GM18868 (cell line): ENCODE results near the gene SKAP2.

Experiments
- ATAC-seq: cut with Tn5 transposase; IDR thresholded peaks from one replicate; pipeline ENCODE4 v1.9.1; 2021; ENCODE audit warnings: mild to moderate bottlenecking, moderate library complexity; ENCODE audit not compliant: unreplicated experiment

SKAP2 gene

DNA sequence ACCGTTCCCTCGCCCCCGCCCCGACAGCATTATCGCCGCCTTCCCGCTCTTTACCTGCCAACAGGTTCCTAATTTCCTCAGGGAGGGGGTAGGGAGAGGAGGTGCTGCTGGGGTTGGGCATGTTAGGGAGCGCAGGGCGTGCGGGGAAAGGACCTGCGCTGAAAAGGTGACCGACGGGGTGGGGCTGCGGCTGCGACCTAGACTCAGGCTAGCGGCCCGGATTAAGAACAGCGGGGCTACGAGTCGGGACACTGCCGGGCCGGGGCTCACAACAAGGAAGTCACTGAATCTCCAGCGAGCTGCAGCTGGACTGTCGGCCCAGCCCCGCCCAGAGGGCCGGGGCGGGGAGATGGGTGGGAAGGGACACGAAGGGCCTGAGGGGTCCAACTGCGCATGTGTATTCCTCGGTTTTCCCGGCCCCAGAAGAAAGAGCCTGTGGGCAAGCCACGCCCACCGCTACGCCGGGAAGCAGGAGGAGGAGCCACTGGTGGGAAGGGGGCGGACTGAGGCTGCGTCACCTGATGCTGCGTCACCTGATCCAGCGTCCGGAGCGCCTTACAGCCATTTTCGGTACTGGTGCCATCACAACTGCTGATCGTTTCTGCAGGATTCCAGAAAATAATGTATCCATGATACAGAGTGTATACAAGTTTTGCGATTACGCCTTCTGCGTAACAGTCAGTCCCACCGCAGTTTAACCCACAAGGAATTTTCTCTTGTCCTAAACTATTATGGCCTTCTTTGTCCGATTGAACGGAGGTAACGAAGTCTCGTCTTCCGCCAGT, at the start of gene SKAP2:
Gene SKAP2, minus strand, starts transcription at position 282 of the 785 bp plus-strand sequence. Its CDS starts 161 bp downstream, at position 121.
- ATAC-seq, result peak; percentile 94

DNA sequence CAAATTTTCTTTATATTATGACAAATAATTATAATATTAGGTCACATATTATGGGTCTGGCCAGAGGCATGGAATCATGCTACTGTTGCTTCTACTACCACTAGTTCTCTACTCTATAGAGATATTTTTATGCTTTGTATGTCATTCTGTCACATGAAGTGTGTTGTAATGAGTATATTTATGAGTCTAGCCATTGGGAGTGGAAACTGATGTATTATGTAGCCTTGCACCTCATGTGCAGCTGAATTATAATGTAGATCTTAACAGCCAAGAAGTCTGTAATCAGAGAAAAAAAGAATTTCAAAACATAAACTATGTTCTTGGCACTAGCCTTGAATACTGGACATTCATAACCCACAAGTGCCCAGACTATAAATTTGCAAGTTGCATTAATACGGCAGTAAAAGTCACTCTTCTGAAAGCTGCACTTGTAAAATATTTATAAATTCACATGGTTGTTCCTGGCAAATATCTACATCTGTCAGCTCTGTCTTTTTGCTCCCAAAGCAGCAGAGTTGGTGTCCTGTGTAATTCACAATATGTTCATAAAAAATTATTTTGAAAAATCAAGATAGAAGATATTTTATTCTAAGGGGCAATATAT, 48.6 kb upstream of the SKAP2 start:
- ATAC-seq, result no peak

DNA sequence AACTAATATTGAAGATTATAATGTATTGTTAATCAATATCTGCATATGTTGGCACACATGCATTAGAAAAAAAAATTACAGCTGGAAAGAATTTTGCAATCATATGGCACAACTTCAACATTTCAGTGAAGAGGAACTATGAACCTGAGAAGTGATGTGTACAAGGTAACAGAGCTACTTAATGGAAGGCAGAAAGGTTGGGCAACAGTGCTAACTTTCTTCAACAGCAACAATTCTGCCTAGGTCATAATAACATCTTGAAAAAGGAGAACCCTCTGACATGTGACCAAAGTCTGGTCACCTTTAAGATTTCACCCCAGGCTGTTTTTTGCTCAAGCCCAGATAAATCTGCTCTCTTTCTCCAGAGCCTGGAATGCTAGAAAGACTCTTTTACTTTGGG, 47.9 kb upstream of the SKAP2 start:
- no peak for ATAC-seq

GRCh38 chr7:26910221-26910620, 45.8 kb upstream of the SKAP2 start:
- no peak for ATAC-seq

GRCh38 chr7:26900251-26900650, 35.9 kb upstream of the SKAP2 start:
- ATAC-seq, result no peak

- ATAC-seq, result no peak
Measured at GRCh38 chr7:26899519-26899918, 35.1 kb upstream of the SKAP2 start.

DNA sequence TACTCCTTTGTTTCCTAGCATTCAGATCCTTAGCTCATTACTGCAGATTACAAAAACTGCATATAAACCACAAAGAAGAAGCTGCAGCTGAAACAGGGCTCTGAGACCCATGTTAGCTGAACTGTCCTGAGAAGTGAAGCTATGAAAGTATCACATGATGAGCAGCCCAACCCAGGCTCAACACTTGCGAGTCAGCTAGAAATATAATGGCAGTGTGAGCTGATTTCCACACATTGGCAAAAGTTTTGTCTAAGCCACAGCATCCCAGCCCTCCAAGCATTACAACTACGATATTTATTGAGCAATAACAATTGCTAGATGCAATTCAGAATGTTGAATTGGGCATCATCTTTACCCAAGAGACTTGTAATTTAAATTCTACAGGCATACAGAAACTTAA, 34.5 kb upstream of the SKAP2 start:
- no peak for ATAC-seq

DNA sequence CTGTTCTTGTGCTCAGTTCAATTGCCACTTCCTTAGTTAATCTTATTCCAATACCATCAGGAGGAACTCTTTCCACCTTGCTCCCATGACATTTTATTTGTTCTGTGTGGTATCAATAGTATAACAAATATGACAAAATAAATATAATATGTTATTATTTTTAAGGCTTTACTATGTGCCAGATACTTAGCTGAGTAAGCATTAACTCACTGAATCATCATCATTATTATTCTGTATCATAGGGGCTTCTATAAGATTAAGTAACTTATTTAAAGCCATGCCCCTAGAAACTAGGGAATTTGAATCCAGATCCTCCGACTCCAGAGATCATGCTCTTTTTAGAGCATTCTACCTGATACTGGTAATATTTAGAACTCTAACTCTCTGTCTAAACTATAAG, 33.5 kb upstream of the SKAP2 start:
- ATAC-seq, result no peak

DNA sequence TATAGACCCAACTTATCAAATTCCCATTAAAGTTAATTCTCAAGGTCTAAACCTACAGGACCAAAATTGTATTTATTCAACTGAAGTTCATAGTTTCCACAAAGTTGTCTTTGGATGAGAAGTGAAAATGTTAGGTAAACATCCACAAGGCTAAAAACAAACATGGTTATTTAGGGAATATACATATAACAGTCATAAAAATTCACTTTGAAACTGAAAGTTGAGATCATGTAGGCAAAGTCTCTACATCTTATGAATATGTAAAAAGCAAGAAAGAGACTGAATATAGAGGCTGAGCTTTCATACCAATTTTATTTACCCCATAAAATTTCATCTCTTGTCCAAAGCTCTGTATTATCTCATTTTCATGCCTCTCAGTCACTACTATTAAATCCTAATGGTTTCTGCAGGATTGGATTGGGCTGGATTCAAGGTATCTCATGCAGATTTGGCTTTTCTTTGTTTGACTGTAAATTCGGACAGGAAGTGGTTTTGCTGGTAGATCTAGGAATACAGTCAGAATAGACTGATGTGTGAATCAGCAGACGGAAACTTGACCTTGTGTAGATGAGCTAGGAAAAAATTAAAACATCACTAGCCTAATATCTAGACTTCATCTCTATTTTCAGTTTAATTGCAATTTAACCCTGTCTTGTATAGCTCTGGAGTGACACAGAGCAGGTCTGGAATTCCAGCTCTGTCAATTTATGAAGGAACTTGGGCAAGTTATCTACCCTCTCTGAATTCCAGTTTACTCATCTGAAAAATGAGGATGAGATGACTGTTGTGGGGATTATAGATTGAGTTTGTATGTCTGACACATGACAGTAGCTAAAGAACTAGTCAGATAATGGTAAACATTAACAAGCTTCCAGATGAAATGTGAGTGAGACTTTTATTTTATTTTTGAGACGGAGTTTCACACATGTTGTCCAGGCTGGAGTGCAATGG, 27.3 kb upstream of the SKAP2 start:
- ATAC-seq, result peak; percentile 74

DNA sequence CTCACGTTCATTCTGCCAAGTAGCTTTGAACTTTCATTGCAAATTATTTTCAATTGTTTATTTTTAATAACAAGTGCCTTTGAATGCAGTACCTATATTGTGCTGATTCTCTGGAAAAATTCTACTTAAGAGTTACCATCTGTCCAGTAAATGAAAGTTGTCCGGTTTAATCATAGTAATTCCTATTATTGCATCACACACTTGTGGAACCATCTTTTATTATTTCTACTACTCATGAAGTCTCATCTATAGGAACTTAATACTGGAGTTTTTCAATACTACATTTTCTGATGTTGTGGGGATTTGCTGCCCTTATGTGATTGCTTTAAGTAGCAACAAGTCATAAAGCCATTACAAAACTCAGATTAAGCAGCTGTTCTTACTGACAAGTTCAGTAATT, 16.5 kb upstream of the SKAP2 start:
- no peak for ATAC-seq

DNA sequence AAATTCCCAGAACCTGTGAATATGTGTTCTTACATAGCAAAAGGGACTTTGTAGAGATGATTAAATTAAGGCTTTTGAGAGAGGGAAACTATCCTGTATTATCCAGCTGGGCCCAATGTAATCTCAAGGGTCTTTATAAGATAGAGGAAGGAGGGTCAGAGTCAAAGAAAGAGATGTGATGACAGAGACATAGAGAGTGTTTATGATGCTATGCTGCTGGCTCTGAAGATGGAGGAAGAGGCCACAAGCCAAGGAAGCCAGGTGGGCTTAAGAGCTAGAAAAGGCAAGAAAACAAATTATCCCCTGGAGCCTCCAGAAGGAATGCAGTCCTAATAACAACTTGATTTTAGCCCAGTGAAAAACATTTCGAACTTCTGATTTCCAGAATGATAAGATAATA, 15.3 kb upstream of the SKAP2 start:
- ATAC-seq, result no peak

DNA sequence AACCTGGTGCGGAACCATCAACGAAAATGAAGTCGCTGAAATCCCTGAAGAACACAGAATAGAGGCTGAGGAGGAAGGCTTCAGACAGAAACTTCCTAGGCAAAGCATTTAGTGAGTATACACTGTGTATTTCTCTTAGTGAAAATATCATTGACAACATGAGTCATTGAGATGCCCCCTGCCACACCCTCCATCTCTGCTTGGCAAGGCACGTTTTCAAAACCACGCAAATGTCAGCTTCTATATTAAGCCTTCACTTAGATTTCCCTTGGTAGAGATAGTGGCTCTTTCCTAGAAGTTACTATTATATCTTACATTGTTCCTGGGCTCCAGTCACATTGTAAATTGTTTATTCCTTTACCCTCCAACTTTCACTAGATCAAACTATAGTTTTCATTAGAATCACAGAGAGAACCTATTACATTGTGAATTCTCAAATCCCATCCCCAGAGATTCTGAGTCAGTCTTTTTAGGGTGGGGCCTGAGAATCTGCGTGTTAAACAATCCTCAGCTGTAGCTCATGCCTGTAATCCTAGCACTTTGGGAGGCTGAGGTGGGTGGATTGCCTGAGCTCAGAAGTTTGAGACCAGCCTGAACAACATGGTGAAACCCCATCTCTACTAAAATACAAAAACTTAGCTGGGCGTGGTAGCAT, 4.6 kb upstream of the SKAP2 start:
- no peak for ATAC-seq

- peak; percentile 42 for ATAC-seq
Measured at GRCh38 chr7:26865094-26865388, 651 bp upstream of the SKAP2 start.

DNA sequence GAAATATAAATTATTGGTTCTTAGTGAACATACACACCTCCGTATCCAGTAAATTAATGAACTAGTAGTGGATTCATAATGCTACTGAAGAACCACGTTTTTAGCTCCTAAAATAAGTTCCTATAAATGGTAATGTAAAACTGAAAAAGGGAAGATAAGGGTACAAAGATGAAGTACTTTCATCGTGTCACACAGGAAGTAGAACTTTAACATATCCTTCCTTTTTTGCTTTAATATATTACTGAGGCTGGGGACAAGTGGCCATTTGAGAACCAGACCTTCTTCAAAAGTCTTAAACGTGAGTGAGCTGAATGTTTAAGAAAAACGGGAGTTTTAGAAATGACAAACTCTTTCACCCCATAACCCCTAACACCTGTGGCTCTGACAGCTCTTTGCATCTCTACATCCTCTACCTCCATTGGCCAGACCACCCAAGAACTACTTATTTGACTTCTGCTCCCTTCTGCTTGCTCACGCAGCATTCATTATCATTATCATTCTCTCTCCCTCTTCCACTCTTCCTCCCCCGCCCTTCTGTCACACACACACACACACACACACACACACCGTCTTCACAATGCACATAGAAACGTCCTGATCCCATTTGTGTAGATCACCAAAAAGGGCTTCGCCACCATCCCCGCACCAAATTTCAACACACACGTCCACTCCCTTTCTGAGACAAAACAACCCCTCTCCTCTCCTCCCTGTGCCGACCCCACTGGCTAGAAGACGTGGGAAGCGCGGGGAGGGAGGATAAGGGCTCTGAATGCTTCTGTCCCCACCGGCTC, 677 bp downstream of the SKAP2 start:
- peak; percentile 25 for ATAC-seq

DNA sequence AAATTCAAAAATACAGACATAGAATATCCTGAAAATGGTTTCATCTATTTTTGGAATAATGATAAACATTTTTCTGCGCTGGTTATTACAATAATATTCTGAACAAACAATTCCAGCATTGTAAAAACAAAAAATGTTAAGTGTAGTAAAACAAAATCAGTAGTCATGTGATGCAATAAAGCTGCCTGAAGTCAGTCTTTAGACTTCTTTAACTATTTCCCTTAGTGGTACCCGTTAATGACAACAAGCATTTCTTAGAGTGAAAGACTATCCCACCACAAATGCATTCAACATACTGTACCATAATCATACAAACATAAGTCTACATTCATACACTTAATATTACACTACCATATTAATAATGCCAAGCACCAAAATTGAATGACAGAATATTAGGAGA, 1.6 kb downstream of the SKAP2 start:
- ATAC-seq, result no peak

- no peak for ATAC-seq
Measured at GRCh38 chr7:26861050-26861449, 3.3 kb downstream of the SKAP2 start.

DNA sequence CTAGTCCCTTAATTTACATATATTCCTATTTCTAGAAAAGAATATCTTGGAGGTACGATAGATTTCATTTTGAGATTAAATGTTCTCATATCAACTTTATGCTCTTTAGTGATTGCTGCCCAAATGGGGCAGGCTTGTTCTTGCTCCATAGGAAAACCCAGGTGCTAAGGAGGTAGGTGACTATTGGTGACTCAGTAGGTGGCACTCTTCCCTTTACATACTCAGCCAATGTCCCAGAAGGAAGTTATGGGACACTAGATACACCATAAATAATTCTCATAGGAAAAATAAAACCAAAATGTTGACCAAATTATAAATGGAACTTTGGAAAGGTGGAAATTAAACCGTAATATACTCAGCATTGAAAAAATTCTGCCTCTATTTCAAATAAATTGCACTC, 4.0 kb downstream of the SKAP2 start:
- ATAC-seq, result no peak

- ATAC-seq, result no peak
Measured at GRCh38 chr7:26859720-26860119, 4.7 kb downstream of the SKAP2 start.

GRCh38 chr7:26858735-26859134, 5.7 kb downstream of the SKAP2 start:
- no peak for ATAC-seq

- ATAC-seq, result no peak
Measured at GRCh38 chr7:26858241-26858715, 6.1 kb downstream of the SKAP2 start.
